HCEC 1CT (cell line): Measurements from ENCODE around the gene SERP2.
"Not testable (repeated sequence)": the region's sequence is repeated elsewhere in the genome, so short reads cannot be mapped to it uniquely, and the experiment has no call there.

ENCODE experiments used
- DNase-seq: peaks from one replicate; pipeline ENCODE4 v3.0.0-alpha.2; 2017

SERP2 gene

GRCh38 chr13:44373601-44374347, at the start of gene SERP2:
Gene SERP2, plus strand, starts transcription at chr13:44373824. Its CDS starts 202 bp downstream, at chr13:44374026.
- no peak for DNase-seq

GRCh38 chr13:44326961-44327360, 46.7 kb upstream of the SERP2 start:
- DNase-seq, result no peak

- not testable (repeated sequence) for DNase-seq
Measured at GRCh38 chr13:44329041-44329440, 44.6 kb upstream of the SERP2 start.

- no peak for DNase-seq
Measured at GRCh38 chr13:44329909-44330545, 43.6 kb upstream of the SERP2 start.

GRCh38 chr13:44331446-44331845, 42.2 kb upstream of the SERP2 start:
- DNase-seq, result no peak

- DNase-seq, result peak; percentile 22
Measured at GRCh38 chr13:44331912-44332851, 41.4 kb upstream of the SERP2 start.

- no peak for DNase-seq
Measured at GRCh38 chr13:44333950-44334655, 39.5 kb upstream of the SERP2 start.

- DNase-seq, result no peak
Measured at GRCh38 chr13:44334751-44335150, 38.9 kb upstream of the SERP2 start.

DNA sequence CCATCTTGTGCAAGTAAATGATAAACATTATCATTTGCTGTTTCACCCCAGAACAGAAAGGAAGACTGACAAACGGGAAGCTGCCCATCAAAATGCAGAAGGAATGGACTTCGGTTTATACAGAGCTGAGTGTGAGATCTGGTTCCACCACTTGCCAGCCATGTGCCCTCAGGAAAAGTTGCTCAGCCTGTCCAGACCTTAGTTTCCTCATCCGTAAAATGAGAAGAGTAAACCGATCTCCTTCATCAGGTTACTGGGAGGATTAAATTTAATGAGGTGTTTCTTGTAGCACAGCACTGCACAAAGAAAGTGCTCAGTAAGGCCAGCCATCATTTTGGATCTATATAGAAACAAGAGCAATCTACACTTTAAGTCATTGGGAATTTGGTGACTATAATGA, 36.7 kb upstream of the SERP2 start:
- DNase-seq, result no peak

DNA sequence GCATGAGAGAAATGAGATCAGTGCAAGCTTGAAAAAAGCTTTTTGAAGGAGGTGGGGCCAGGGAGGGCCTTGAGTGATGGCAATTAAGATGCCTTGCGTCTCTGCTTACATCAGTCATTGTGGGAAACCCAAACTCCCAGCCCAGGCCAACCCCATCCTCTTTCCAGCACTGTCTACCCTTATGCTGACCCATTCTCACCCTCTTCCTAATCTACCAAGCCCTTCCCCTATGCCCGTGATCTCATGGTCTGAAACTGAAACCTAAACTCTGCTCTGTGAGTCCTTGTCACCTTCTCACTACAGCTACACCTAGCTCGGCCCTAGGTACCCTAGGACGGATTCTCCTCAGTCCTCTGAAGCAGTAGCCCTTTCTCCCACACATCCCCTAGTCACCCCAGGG, 36.0 kb upstream of the SERP2 start:
- DNase-seq, result no peak

DNA sequence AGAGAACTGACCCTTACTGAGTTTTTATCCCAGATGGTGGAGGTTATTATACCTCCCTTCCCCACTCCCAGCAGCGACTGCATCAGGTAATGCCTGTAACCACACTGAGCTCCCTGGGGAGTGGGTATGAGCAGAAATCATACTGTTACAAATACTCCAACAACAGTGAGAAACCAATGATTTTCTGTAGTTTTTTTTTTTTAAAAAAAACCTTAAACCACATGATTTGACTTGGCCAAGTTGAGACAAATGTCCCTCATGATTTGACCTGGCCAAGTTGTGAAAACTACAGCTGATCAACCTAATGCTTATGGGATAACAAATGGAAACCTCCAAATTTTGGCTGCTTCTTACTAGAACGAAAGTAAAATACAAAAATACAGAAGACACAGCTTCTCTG, 33.1 kb upstream of the SERP2 start:
- no peak for DNase-seq

DNA sequence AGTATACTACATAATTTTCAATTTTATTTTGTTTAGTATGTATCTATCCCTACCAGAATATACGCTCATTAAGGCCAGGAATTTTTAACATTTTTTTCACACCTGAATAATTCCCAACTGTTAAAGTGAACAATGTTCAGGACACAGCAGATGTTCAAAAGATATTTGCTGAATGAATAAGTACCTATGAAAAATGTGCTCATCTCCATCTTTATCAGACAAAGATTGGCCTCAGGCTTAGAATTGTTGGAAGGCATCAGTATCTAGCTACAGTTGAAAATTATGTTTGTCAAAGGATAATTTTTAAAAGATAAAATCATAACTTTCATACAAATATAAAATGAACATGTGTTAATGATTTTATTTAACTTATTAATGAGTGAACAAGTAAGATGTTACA, 30.9 kb upstream of the SERP2 start:
- DNase-seq, result no peak

DNA sequence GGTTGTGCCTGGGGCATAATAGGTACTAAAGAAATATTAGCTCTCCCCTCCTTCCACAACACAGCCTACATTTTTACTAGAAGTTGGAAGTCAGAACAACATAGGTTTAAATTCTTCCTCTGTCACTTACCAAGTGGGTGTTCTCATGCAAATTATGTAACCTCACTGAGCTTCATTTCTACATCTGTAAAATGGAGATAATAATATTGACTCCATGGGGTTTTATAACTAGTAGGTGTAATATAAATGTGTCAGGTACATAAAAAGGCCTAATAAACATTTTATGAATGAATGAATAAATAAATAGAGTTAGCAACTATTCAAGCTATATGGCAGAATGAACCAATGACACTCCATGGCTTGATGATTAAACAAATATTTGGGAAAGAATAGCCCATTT, 27.1 kb upstream of the SERP2 start:
- DNase-seq, result no peak

DNA sequence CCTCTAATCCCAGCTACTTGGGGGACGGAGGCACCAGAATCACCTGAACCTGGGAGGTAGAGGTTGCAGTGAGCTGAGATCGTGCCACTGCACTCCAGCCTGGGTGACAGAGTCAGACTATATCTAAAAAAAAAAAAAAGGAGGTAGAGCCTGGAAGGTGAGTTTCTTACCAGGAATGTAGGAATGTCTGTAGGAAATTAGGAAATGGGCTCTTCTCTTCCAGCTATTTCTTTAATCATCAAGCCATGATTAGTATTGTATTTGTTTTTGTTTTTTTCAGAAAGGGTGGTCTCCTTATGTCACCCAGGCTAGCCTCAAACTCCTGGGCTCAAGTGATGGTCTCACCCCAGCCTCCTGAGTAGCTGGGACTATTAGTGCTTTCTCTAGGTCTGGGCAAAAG, 26.3 kb upstream of the SERP2 start:
- no peak for DNase-seq

DNA sequence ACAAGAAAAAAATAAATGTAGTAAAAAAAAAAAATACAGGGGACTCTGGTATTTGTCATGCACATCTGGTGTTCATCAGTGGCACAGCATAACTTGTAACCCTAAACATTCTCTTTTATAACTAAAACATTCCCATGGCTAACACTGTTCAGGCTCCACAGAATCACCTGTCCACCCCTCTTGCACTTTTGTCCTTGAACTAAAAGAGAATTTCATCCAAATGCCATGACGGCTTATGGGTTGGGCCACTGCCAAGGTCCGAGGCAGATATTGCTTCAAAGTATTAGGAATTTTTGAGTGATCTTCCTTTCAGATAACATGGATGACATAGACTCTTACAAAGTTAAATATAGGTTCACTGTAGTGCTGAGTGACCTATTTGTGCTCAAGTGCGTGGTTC, 25.7 kb upstream of the SERP2 start:
- DNase-seq, result no peak

GRCh38 chr13:44350775-44351504, 22.7 kb upstream of the SERP2 start:
- DNase-seq, result no peak

DNA sequence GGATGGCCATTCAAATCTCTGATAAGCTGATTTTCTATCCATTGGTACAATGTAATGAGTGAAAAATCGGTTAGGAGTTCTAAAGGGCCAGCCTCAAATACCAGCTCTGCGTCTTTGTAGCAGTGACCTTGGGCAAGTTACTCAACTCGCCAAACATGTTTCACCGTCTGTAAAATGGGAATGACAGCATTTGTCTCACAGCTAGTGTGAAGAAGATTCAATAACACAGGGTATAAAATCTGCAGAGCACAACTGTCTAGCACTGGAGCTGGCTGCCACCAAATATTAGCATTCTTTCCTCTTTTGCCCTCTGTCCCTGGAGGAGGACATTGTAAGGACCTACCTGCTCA, 22.1 kb upstream of the SERP2 start:
- DNase-seq, result no peak

DNA sequence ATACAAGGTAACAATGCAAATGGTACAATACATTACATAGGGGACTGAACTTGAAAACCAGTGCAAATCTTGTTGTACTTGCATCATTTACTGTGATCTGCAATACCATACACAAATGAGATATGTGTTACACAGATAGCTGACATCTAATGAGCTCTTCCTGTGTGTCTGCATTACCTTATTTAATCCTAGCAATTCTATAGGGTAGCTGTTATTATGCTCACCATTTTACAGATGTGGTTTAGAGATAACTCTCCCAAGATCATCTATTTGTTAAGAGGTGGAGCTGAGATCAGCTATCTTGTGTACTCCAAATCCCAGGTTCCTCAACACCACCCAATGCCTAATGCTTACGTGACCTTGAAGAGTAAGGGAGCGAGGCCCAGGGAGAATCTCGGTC, 21.4 kb upstream of the SERP2 start:
- no peak for DNase-seq

DNA sequence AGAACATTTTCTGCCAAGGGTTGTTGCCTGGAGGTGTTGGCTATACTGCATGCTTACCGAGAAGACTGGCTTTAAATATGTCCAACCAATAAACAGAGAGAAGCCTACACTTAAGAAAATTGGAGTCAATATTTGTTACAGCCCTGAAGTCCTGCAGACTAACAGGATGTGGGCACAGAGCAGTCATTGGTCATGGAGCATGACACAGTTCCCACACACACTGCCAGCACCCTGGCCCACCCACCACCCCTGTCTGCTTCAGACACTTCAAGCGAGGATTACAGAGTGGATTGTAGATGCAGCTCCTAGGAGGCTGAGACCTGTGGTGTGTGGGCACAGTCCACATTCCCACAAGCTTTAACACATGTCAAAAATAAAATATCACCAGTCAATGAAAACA, 21.0 kb upstream of the SERP2 start:
- no peak for DNase-seq

DNA sequence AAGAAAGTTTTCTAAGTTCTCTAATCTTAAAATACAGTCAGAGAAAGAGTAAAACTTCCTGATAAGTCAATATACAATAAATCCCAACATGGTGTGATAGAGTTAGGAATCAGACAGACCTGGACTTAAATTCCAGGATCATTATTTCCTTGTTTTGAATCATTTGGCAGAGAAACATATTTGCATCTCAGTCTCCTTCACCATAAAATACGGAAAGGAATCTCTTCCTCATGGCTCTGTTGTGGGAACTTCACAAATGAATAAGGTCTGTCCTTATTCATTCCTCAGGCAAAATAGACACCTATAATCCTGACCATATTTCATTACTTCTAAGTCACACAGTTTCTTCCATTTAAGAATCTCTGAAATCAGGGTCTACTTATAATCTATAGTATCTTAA, 19.3 kb upstream of the SERP2 start:
- no peak for DNase-seq

DNA sequence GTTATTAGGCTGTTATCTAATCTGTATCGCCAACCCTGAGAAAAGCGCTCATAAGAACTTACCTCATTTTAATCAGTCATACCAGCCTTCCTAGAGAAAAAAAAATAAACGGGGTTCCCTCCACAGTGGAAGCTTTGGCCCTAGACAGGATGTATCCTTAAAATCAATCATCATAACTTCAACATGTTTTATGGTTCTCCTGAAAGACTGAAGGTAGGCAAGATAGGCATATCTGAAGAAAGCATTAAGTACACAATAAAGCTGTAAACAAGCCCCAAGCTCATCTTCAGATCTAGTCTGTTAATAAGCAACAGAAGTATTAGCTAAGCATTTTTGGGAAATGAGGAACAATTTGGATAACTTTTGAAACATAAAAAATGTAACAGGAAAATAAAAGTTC, 18.7 kb upstream of the SERP2 start:
- DNase-seq, result no peak

- DNase-seq, result no peak
Measured at GRCh38 chr13:44355621-44356020, 18.0 kb upstream of the SERP2 start.
